GM12878 (cell line): Measurements from ENCODE around the gene HOXB2. TPM values are rescaled to one million over a fixed set of nuclear protein-coding genes. Genes with fewer than 3 reads are reported as not detected.

ENCODE experiments used
- ATAC-seq: fragments of 200-7000 bp; cut with Tn5 transposase; 3 replicates; pipeline ENCODE4 v1.9.1; 2020; ENCODE audit warnings: mild to moderate bottlenecking, moderate library complexity
- BruUV-seq: library from RNA; stranded (reverse); fragments of 400-500 nt; replicated peaks from 2 replicates; lab custom pipeline; 2021; lab: Mats Ljungman, UMichigan
- CTCF ChIA-PET: fragments of 300-600 bp; sonication (Branson Sonifier 250); formaldehyde crosslinking; extraction: SDS; loops from one replicate; lab custom pipeline; 2021; ENCODE audit warnings: inconsistent platforms; lab: Yijun Ruan, JAX
- POLR2A ChIA-PET: fragments of 350-600 bp; formaldehyde crosslinking; extraction: SDS; loops from one replicate; lab custom pipeline; 2021; ENCODE audit warnings: inconsistent platforms; lab: Charles Lee
- RAD21 ChIA-PET: fragments of 300-600 bp; sonication (Branson Sonifier 250); formaldehyde crosslinking; loops from one replicate; lab custom pipeline; 2023; ENCODE audit warnings: antibody characterized with exemption; ENCODE audit not compliant: unreplicated experiment; lab: Charles Lee
- SMC1A ChIA-PET: fragments of 300-600 bp; sonication (Branson Sonifier 250); formaldehyde crosslinking; loops from one replicate; lab custom pipeline; 2023; ENCODE audit not compliant: unreplicated experiment, uncharacterized antibody; lab: Charles Lee
- DNase-seq: peaks from one replicate; pipeline ENCODE4 v3.0.0-alpha.2; 2011; ENCODE audit warnings: low read depth, low spot score
- FAIRE-seq: peaks from 3 replicates; lab custom pipeline; 2011; peaks lifted over from hg19 to GRCh38; lab: Jason Lieb, UNC
- H2AFZ ChIP-seq: 2 replicates; pipeline ENCODE4 v1.6.0; 2011; ENCODE audit warnings: low read depth, low read length, control low read depth; ENCODE audit not compliant: control insufficient read depth
- H3K27ac ChIP-seq: 2 replicates; pipeline ENCODE4 v1.5.1; 2011; ENCODE audit warnings: control low read depth; ENCODE audit not compliant: control insufficient read depth, insufficient read depth
- H3K27me3 ChIP-seq, 2 experiments: replicated peaks in 1 of 2; 2 replicates each; pipeline versions ENCODE4 v1.6.0 to v1.6.1; 2011; ENCODE audit warnings: low read length in 1 of 2; ENCODE audit not compliant: control insufficient read depth in 2 of 2, insufficient read depth in 2 of 2
- H3K36me3 ChIP-seq, 2 experiments: 2 replicates each; pipeline ENCODE4 v1.5.1; 2011; ENCODE audit warnings: low read length in 1 of 2; ENCODE audit not compliant: control insufficient read depth in 2 of 2, insufficient read depth in 2 of 2
- H3K4me1 ChIP-seq: 2 replicates; pipeline ENCODE4 v1.6.1; 2011; ENCODE audit warnings: mild to moderate bottlenecking, low read length, moderate library complexity, mixed read lengths; ENCODE audit not compliant: control insufficient read depth, insufficient read depth
- H3K4me2 ChIP-seq: 2 replicates; pipeline ENCODE4 v1.6.0; 2011; ENCODE audit warnings: control low read depth; ENCODE audit not compliant: control insufficient read depth, insufficient read depth
- H3K4me3 ChIP-seq: fragments of 200-600 bp; sonication (generic); 2 replicates; pipeline ENCODE4 v1.5.1; 2016
- H3K79me2 ChIP-seq: 2 replicates; pipeline ENCODE4 v1.6.0; 2011; ENCODE audit warnings: low read length; ENCODE audit not compliant: control insufficient read depth, insufficient read depth
- H3K9ac ChIP-seq: 2 replicates; pipeline ENCODE4 v1.8.0; 2011; ENCODE audit warnings: low read length, control low read depth, mixed read lengths; ENCODE audit not compliant: control insufficient read depth, insufficient read depth
- H3K9me3 ChIP-seq: replicated peaks from 3 replicates; pipeline ENCODE4 v1.5.1; 2011; ENCODE audit warnings: mild to moderate bottlenecking, low read length; ENCODE audit not compliant: control insufficient read depth, insufficient read depth
- H4K20me1 ChIP-seq: 2 replicates; pipeline ENCODE4 v1.6.0; 2011; ENCODE audit not compliant: control insufficient read depth, insufficient read depth
- BCL3 ChIP-seq: IDR thresholded peaks from 2 replicates; pipeline ENCODE4 v1.6.1; 2011; ENCODE audit warnings: borderline replicate concordance, low read depth, mild to moderate bottlenecking, moderate library complexity, low read length; ENCODE audit not compliant: insufficient read depth, poor library complexity, severe bottlenecking
- CREM ChIP-seq: IDR thresholded peaks from 2 replicates; pipeline ENCODE4 v1.6.1; 2014; ENCODE audit warnings: antibody characterized with exemption, low read depth
- CTCF ChIP-seq, 3 experiments: IDR thresholded peaks in 2 of 3; conservative IDR thresholded peaks in 1 of 3; 2 replicates each; pipeline ENCODE4 v1.5.1; 2011; ENCODE audit warnings: low read depth in 3 of 3, low read length in 3 of 3, mild to moderate bottlenecking in 3 of 3, control low read depth in 2 of 3, moderate library complexity in 2 of 3, inconsistent platforms in 1 of 3, mixed read lengths in 1 of 3; ENCODE audit not compliant: control insufficient read depth in 2 of 3, insufficient read depth in 1 of 3; ENCODE audit errors: extremely low read depth in 1 of 3
- FOS ChIP-seq: IDR thresholded peaks from 3 replicates; pipeline ENCODE4 v1.6.1; 2011; ENCODE audit warnings: borderline replicate concordance; ENCODE audit not compliant: insufficient read length; ENCODE audit errors: extremely low read depth
- GABPA ChIP-seq: IDR thresholded peaks from 2 replicates; pipeline ENCODE4 v1.6.1; 2014; ENCODE audit warnings: antibody characterized with exemption, low read depth, mild to moderate bottlenecking, inconsistent platforms
- GATAD2B ChIP-seq: fragments of 450-650 bp; conservative IDR thresholded peaks from 2 replicates; pipeline ENCODE4 v1.6.1; 2017; ENCODE audit warnings: low read depth, mild to moderate bottlenecking, moderate library complexity
- IRF4 ChIP-seq: IDR thresholded peaks from 2 replicates; pipeline ENCODE4 v1.6.1; 2011; ENCODE audit warnings: low read depth, low read length
- LARP7 ChIP-seq: fragments of 450-650 bp; IDR thresholded peaks from 2 replicates; pipeline ENCODE4 v1.6.1; 2017; ENCODE audit warnings: mild to moderate bottlenecking
- MEF2A ChIP-seq: IDR thresholded peaks from 2 replicates; pipeline ENCODE4 v1.6.1; 2011; ENCODE audit warnings: low read depth, mild to moderate bottlenecking, low read length, moderate library complexity; ENCODE audit not compliant: insufficient read depth
- POU2F2 ChIP-seq: IDR thresholded peaks from 3 replicates; pipeline ENCODE4 v1.6.1; 2011; ENCODE audit warnings: low read depth, mild to moderate bottlenecking, low read length, borderline replicate concordance
- RAD51 ChIP-seq: fragments of 450-650 bp; IDR thresholded peaks from 2 replicates; pipeline ENCODE4 v1.6.1; 2016; ENCODE audit warnings: moderate library complexity, mild to moderate bottlenecking, inconsistent platforms
- SKIL ChIP-seq: fragments of 450-650 bp; IDR thresholded peaks from 2 replicates; pipeline ENCODE4 v1.6.1; 2017; ENCODE audit warnings: mild to moderate bottlenecking, low read depth, inconsistent platforms; ENCODE audit not compliant: poor library complexity, severe bottlenecking
- SPI1 ChIP-seq: IDR thresholded peaks from 2 replicates; pipeline ENCODE4 v1.6.1; 2011; ENCODE audit warnings: low read depth, mild to moderate bottlenecking, low read length, moderate library complexity, borderline replicate concordance; ENCODE audit not compliant: insufficient read depth
- YBX1 ChIP-seq: fragments of 450-650 bp; IDR thresholded peaks from 2 replicates; pipeline ENCODE4 v1.6.1; 2016; ENCODE audit warnings: antibody characterized with exemption
- ZNF384 ChIP-seq: IDR thresholded peaks from 2 replicates; pipeline ENCODE4 v1.6.1; 2012; ENCODE audit warnings: low read depth, mild to moderate bottlenecking, low read length, improper control_type of control experiment, borderline replicate concordance
- WGBS: methylation state at CpG from one replicate; pipeline ENCODE4 v1.1.6; 2016; ENCODE audit warnings: low lambda C conversion rate; ENCODE audit not compliant: insufficient replicate concordance, insufficient coverage; ENCODE audit errors: missing lambda C conversion rate; 5-methylcytosine and 5-hydroxymethylcytosine counted together
- in situ Hi-C: fragments of 300-500 bp; cut with MboI; formaldehyde crosslinking; loops from 9 replicates; pipeline ENCODE4 v1.14.3; 2018; ENCODE audit warnings: mixed read lengths
- intact Hi-C: fragments of 100-400 bp; cut with micrococcal nuclease; formaldehyde crosslinking; loops from one replicate; pipeline ENCODE4 v1.14.2; 2022; ENCODE audit not compliant: unreplicated experiment
- polyA plus RNA-seq, 11 experiments: library from polyadenylated mRNA; depleted of rRNA in 4 of 11; unstranded in 6 of 11; stranded (reverse) in 5 of 11; fragments of >200 nt; fragmentation: Nextera tagmentation in 4 of 11; fragmentation: Illumina TruSeq in 1 of 11; extraction: Ambion mirVana in 4 of 11; extraction: Trizol in 1 of 11; gene quantifications; 1 replicate in 1 of 11; 2 replicates in 10 of 11; pipeline versions ENCODE4 v1.2.1 to v1.2.3, GENCODE V29; 2011 to 2016; ENCODE audit warnings: inconsistent platforms in 2 of 11, missing spikeins in 2 of 11, low read depth in 1 of 11
- total RNA-seq, 4 experiments: library from RNA; depleted of rRNA in 3 of 4; stranded (reverse); fragments of >200 nt in 3 of 4; fragmentation: Illumina TruSeq in 1 of 4; extraction: Trizol in 1 of 4; gene quantifications; 2 replicates each; pipeline versions ENCODE4 v1.2.1 to v1.2.3, GENCODE V29; 2013 to 2021
- TF ChIP-seq, protein P1 (sequence below): IDR thresholded peaks from 2 replicates; pipeline ENCODE4 v1.6.1; 2011; ENCODE audit warnings: borderline replicate concordance, low read depth, mild to moderate bottlenecking, moderate library complexity, mixed read lengths, low read length; ENCODE audit not compliant: insufficient read depth; ENCODE audit errors: extremely low read length

The HOXB2 gene
- total and polyA plus RNA-seq, 10 of the 15 experiments (the other 5 are each of a cell fraction or from before 2014, with no cell fraction given): 0.16 to 8.8 (median 2.3) TPM

GRCh38 chr17:48593126-48593829, 48.4 kb upstream of the HOXB2 start, which contains the start of gene HOXB5:
HOXB5 (minus strand) TSS chr17:48593779; CDS start chr17:48593682, 97 bp downstream.
- Histone ChIP-seq H3K79me2 (no peaks in the 10 kb centered on the region), H3K4me3 (peak within 1 kb of the TSS; percentile 74), H3K9me3 (no peaks in the 10 kb centered on the region), H2AFZ (peak within 1 kb of the TSS; percentile 67), H3K4me1 (peaks cover 10% of the 10 kb centered on the region), H3K27me3 (peaks cover 5 to 26% of the 10 kb centered on the region in 2 experiments), H3K9ac (no peak within 1 kb of the TSS), H4K20me1 (no peaks in the 10 kb centered on the region), H3K27ac (no peak within 1 kb of the TSS), H3K4me2 (peak within 1 kb of the TSS; percentile 98), H3K36me3 (no peaks in the 10 kb centered on the region)
- SMC1A ChIA-PET: interaction anchor here (0.8 to 4.3 kb wide), 42 partner anchors 8 to 517 kb away, joined by 3 to 47 read pairs (median 4); partner anchors contain the start of gene HOXB8
- FAIRE-seq (no peak), ATAC-seq (peak; percentile 25), DNase-seq (no peak)
- CTCF ChIA-PET: interaction anchor here (0.6 to 4.8 kb wide), 76 partner anchors 15 to 568 kb away, joined by 3 to 113 read pairs (median 4); partner anchors contain the start of genes HOXB7 and HOXB8
- in situ Hi-C loops (no loop called here), intact Hi-C loops (loop anchor here (1.0 kb wide), 1 partner anchor 332 kb away; no protein-coding TSS in a partner anchor)
- BruUV-seq: no TSS peak
- WGBS: 6% methylated on average over 49 of the region's 50 CpGs
- RAD21 ChIA-PET: interaction anchor here (0.6 to 3.8 kb wide), 58 partner anchors 8 to 581 kb away, joined by 3 to 35 read pairs (median 4); no protein-coding TSS in a partner anchor
- POLR2A ChIA-PET: interaction anchor here (0.5 to 1.5 kb wide), 8 partner anchors 9 to 454 kb away, joined by 3 to 7 read pairs (median 3); no protein-coding TSS in a partner anchor
- TF ChIP-seq POU2F2: no peak
- TF ChIP-seq SPI1: no peak
- no peak for TF ChIP-seq ZNF384
- TF ChIP-seq SKIL: no peak
- TF ChIP-seq IRF4: no peak
- TF ChIP-seq LARP7: peak; percentile 15; the same call in 1 of the 2 replicates
- TF ChIP-seq CTCF (IDR thresholded peaks at IDR 0.05 in 2 of 3, conservative IDR thresholded peaks at IDR 0.05 in 1 of 3; ENCODE audit: control insufficient read depth in 2 of 3, extremely low read depth in 1 of 3, insufficient read depth in 1 of 3, low read depth in 3 of 3, low read length in 3 of 3): no peak
- TF ChIP-seq CREM: no peak
- TF ChIP-seq MEF2A: no peak
- no peak for TF ChIP-seq BCL3
- TF ChIP-seq YBX1: no peak
- no peak for TF ChIP-seq FOS
- 0 out of 2 replicates have a peak, but pooled peaks have one; percentile 16 for TF ChIP-seq GATAD2B
- no peak for TF ChIP-seq RAD51
- TF ChIP-seq, protein P1, sequence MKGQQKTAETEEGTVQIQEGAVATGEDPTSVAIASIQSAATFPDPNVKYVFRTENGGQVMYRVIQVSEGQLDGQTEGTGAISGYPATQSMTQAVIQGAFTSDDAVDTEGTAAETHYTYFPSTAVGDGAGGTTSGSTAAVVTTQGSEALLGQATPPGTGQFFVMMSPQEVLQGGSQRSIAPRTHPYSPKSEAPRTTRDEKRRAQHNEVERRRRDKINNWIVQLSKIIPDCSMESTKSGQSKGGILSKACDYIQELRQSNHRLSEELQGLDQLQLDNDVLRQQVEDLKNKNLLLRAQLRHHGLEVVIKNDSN: no peak
- TF ChIP-seq GABPA: no peak
